ENCODE results near the gene ANKRD39. TPM values are rescaled to one million over a fixed set of nuclear protein-coding genes. Genes with fewer than 3 reads are reported as not detected.
A peak's percentile ranks its signal among the peaks of the same experiment; 100 is the strongest.
"Not testable (repeated sequence)": the region's sequence is repeated elsewhere in the genome, so short reads cannot be mapped to it uniquely, and the experiment has no call there.

Gene ANKRD39
- total and polyA plus RNA-seq, 12 donors = 9.2 to 49.5 (median 22.5) TPM

- no peaks in the 10 kb centered on the region for H3K27me3 ChIP-seq
- H3K9me3 ChIP-seq (replicated peaks in 1 of 3) = no peaks in the 10 kb centered on the region
- 84 to 91% (median 86%) methylated on average over 7 to 25 of the region's 25 CpGs for WGBS, 4 donors
- peaks cover 11 to 27% of the 10 kb centered on the region in 2 donors for H3K4me1 ChIP-seq (replicated peaks in 1 of 2)
- no peak overlapping the region for H3K4me3 ChIP-seq
- peak overlapping the region in 1 of 5 donors; percentile 30 for H3K27ac ChIP-seq
- TF ChIP-seq POLR2A (IDR thresholded peaks at IDR 0.05) (no peak), CTCF (IDR thresholded peaks at IDR 0.05) (no peak)
- H3K36me3 ChIP-seq (replicated peaks in 1 of 2) = peaks cover 0 to 74% of the 10 kb centered on the region in 2 donors
- intact Hi-C loops (cut with DNase I) = loop anchor here (5.0 to 10.0 kb wide), 6 partner anchors 50 to 250 kb away; partner anchors contain the start of genes ANKRD36 (in 1 of the 2), CNNM3 (in 1 of the 2) and CNNM4 (in 1 of the 2)
- no peak for DNase-seq
Observed at GRCh38 chr2:96864343-96865091, 6.7 kb upstream of the ANKRD39 start.

- Histone ChIP-seq H3K36me3 (replicated peaks in 1 of 2) (peaks cover 0 to 74% of the 10 kb centered on the region in 2 donors), H3K4me3 (no peak overlapping the region), H3K4me1 (replicated peaks in 1 of 2) (peaks cover 11 to 35% of the 10 kb centered on the region in 2 donors), H3K27me3 (no peaks in the 10 kb centered on the region), H3K9me3 (replicated peaks in 1 of 3) (no peaks in the 10 kb centered on the region), H3K27ac (no peak overlapping the region)
- TF ChIP-seq CTCF (IDR thresholded peaks at IDR 0.05) = no peak
- no peak for TF ChIP-seq POLR2A (IDR thresholded peaks at IDR 0.05)
- 81 to 90% (median 88%) methylated on average over 10 to 19 of the region's 19 CpGs for WGBS, 4 donors
- no peak for DNase-seq
- intact Hi-C loops (cut with DNase I) = loop anchor here (5.0 to 10.0 kb wide), 4 partner anchors 49 to 251 kb away; partner anchors contain the start of genes ANKRD36 (in 1 of the 2) and CNNM3 (in 1 of the 2)
Observed at GRCh38 chr2:96863575-96864342, 5.9 kb upstream of the ANKRD39 start.

- 83 to 94% (median 87%) methylated on average over 4 of the region's 4 CpGs for WGBS, 4 donors
- not testable (repeated sequence) for H3K27me3 ChIP-seq; DNase-seq; H3K4me3 ChIP-seq; H3K9me3 ChIP-seq (replicated peaks in 1 of 3); H3K27ac ChIP-seq
- Histone ChIP-seq H3K4me1 (replicated peaks in 1 of 2) (peaks cover 8 to 38% of the 10 kb centered on the region in 2 donors), H3K36me3 (replicated peaks in 1 of 2) (peaks cover 0 to 74% of the 10 kb centered on the region in 2 donors)
- intact Hi-C loops (cut with DNase I) = loop anchor here (5.0 to 10.0 kb wide), 4 partner anchors 48 to 252 kb away; partner anchors contain the start of genes ANKRD36 (in 1 of the 2) and CNNM3 (in 1 of the 2)
Observed at GRCh38 chr2:96863056-96863455, 5.2 kb upstream of the ANKRD39 start.

GRCh38 chr2:96861074-96861473, 3.3 kb upstream of the ANKRD39 start:
- peaks cover 12 to 30% of the 10 kb centered on the region in 2 donors for H3K4me1 ChIP-seq (replicated peaks in 1 of 2)
- H3K36me3 ChIP-seq (replicated peaks in 1 of 2) = peaks cover 0 to 61% of the 10 kb centered on the region in 2 donors
- intact Hi-C loops (cut with DNase I) = loop anchor here (5.0 to 10.0 kb wide), 4 partner anchors 46 to 254 kb away; partner anchors contain the start of genes ANKRD36 (in 1 of the 2) and CNNM3 (in 1 of the 2)
- no peak overlapping the region for H3K27ac ChIP-seq
- DNase-seq = no peak
- no peak for TF ChIP-seq CTCF (IDR thresholded peaks at IDR 0.05)
- no peak for TF ChIP-seq POLR2A (IDR thresholded peaks at IDR 0.05)
- no peaks in the 10 kb centered on the region for H3K27me3 ChIP-seq
- H3K4me3 ChIP-seq = no peak overlapping the region
- WGBS, 4 donors = 73 to 94% (median 83%) methylated on average over 3 to 17 of the region's 17 CpGs
- no peaks in the 10 kb centered on the region for H3K9me3 ChIP-seq (replicated peaks in 1 of 3)

Data from adrenal gland (tissue), 12 donors.